Measurements from ENCODE around the gene CHST7.

DNA sequence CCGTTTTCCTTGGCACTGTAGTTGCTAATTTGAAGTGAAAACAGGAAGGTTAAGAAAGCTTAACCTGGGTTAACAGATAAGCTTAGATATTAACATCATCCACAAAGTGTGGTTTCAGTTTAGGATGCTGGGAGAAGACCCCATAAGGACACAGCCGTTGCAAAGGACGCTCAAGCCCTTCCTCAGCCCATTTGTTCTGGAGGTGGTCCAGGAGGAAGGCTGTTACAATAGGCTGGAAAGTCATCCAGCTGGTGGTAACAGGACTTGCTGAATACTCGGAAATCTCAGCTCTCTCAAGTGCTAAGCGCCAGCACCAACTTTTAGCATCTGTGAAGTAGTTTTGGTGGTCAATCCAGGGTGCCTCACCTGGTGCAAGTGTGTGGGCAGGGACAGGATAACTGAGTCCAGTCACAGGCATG lies 14.2 kb downstream of the CHST7 start:
- no peak for TF ChIP-seq RFX5 (IDR thresholded peaks at IDR 0.05; ENCODE audit: borderline replicate concordance, low read depth, low read length)
- no peak for TF ChIP-seq BACH1 (IDR thresholded peaks at IDR 0.05; ENCODE audit: low read length)
- no peak for TF ChIP-seq RAD21 (IDR thresholded peaks at IDR 0.05 in 1 of 2, conservative IDR thresholded peaks at IDR 0.05 in 1 of 2; ENCODE audit: low read depth in 2 of 2, low read length in 2 of 2)

Measured in H1 (cell line).